HepG2 (cell line): Measurements from ENCODE around the gene AKAP9. TPM values are rescaled to one million over a fixed set of nuclear protein-coding genes. Genes with fewer than 3 reads are reported as not detected.

Experiments used
- DR1 ChIP-seq: sonication (generic); formaldehyde crosslinking; IDR thresholded peaks from 2 replicates; pipeline ENCODE4 v1.8.0; 2021; ENCODE audit warnings: mild to moderate bottlenecking, missing genetic modification reagents, inconsistent platforms
- GTF3A ChIP-seq: sonication (generic); formaldehyde crosslinking; conservative IDR thresholded peaks from 2 replicates; pipeline ENCODE4 v1.4.0; 2020; ENCODE audit warnings: mild to moderate bottlenecking, missing genetic modification reagents
- NCOA1 ChIP-seq: sonication (generic); formaldehyde crosslinking; IDR thresholded peaks from 2 replicates; pipeline ENCODE4 v1.9.0; 2021; ENCODE audit warnings: missing genetic modification reagents
- PATZ1 ChIP-seq: sonication (generic); formaldehyde crosslinking; IDR thresholded peaks from 2 replicates; pipeline ENCODE4 v1.4.0; 2020; ENCODE audit warnings: missing genetic modification reagents
- RELA ChIP-seq: sonication (generic); formaldehyde crosslinking; IDR thresholded peaks from 2 replicates; pipeline ENCODE4 v1.4.0; 2020; ENCODE audit warnings: missing genetic modification reagents
- TERF1 ChIP-seq: sonication (generic); formaldehyde crosslinking; IDR thresholded peaks from 2 replicates; pipeline ENCODE4 v1.8.0; 2022; ENCODE audit warnings: mild to moderate bottlenecking, missing genetic modification reagents, moderate library complexity
- ZFY ChIP-seq: sonication (generic); formaldehyde crosslinking; IDR thresholded peaks from 2 replicates; pipeline ENCODE4 v1.4.0; 2020; ENCODE audit warnings: missing genetic modification reagents
- ZNF20 ChIP-seq: sonication (generic); formaldehyde crosslinking; IDR thresholded peaks from 2 replicates; pipeline ENCODE4 v1.4.0; 2020; ENCODE audit warnings: mild to moderate bottlenecking, moderate library complexity, missing genetic modification reagents
- ZNF354B ChIP-seq: sonication (generic); formaldehyde crosslinking; IDR thresholded peaks from 2 replicates; pipeline ENCODE4 v1.8.0; 2022; ENCODE audit warnings: mild to moderate bottlenecking, missing genetic modification reagents
- ZNF615 ChIP-seq: sonication (generic); formaldehyde crosslinking; IDR thresholded peaks from 2 replicates; pipeline ENCODE4 v1.5.0; 2020; ENCODE audit warnings: mild to moderate bottlenecking, missing genetic modification reagents, borderline replicate concordance
- polyA plus RNA-seq, 8 experiments: library from polyadenylated mRNA; depleted of rRNA in 3 of 8; stranded (reverse) in 7 of 8; unstranded in 1 of 8; fragments of >200 nt; fragmentation: Illumina TruSeq in 4 of 8; extraction: Trizol in 4 of 8; gene quantifications; 2 replicates each; pipeline versions ENCODE4 v1.2.1 to v1.2.3, GENCODE V29; 2011 to 2016; ENCODE audit warnings: low read depth in 4 of 8, missing spikeins in 1 of 8, mixed read lengths in 1 of 8; ENCODE audit not compliant: insufficient read depth in 1 of 8
- total RNA-seq, 5 experiments: library from RNA; depleted of rRNA; stranded (reverse); fragments of >200 nt; fragmentation: Illumina TruSeq; extraction: Trizol; gene quantifications; 2 replicates each; pipeline ENCODE4 v1.2.3, GENCODE V29; 2016; ENCODE audit warnings: low read depth in 1 of 5
- TF ChIP-seq, protein P1 (sequence below): sonication (generic); formaldehyde crosslinking; IDR thresholded peaks from 2 replicates; pipeline ENCODE4 v1.5.0; 2020; ENCODE audit warnings: mild to moderate bottlenecking, missing genetic modification reagents, borderline replicate concordance
- TF ChIP-seq, protein P2 (sequence below): sonication (generic); formaldehyde crosslinking; IDR thresholded peaks from 2 replicates; pipeline ENCODE4 v1.4.0; 2020; ENCODE audit warnings: mild to moderate bottlenecking, missing genetic modification reagents
- TF ChIP-seq, protein P3 (sequence below): sonication (generic); formaldehyde crosslinking; IDR thresholded peaks from 2 replicates; pipeline ENCODE4 v1.5.0; 2020; ENCODE audit warnings: mild to moderate bottlenecking, low read depth, missing genetic modification reagents, borderline replicate concordance

AKAP9 gene
- total and polyA plus RNA-seq, 2 of the 13 experiments (the other 11 are each of a cell fraction or from before 2014, with no cell fraction given): 27.6 to 33.1 TPM

GRCh38 chr7:92133737-92134270 lies 193.1 kb downstream of the AKAP9 start (continued):
- TF ChIP-seq, protein P1, sequence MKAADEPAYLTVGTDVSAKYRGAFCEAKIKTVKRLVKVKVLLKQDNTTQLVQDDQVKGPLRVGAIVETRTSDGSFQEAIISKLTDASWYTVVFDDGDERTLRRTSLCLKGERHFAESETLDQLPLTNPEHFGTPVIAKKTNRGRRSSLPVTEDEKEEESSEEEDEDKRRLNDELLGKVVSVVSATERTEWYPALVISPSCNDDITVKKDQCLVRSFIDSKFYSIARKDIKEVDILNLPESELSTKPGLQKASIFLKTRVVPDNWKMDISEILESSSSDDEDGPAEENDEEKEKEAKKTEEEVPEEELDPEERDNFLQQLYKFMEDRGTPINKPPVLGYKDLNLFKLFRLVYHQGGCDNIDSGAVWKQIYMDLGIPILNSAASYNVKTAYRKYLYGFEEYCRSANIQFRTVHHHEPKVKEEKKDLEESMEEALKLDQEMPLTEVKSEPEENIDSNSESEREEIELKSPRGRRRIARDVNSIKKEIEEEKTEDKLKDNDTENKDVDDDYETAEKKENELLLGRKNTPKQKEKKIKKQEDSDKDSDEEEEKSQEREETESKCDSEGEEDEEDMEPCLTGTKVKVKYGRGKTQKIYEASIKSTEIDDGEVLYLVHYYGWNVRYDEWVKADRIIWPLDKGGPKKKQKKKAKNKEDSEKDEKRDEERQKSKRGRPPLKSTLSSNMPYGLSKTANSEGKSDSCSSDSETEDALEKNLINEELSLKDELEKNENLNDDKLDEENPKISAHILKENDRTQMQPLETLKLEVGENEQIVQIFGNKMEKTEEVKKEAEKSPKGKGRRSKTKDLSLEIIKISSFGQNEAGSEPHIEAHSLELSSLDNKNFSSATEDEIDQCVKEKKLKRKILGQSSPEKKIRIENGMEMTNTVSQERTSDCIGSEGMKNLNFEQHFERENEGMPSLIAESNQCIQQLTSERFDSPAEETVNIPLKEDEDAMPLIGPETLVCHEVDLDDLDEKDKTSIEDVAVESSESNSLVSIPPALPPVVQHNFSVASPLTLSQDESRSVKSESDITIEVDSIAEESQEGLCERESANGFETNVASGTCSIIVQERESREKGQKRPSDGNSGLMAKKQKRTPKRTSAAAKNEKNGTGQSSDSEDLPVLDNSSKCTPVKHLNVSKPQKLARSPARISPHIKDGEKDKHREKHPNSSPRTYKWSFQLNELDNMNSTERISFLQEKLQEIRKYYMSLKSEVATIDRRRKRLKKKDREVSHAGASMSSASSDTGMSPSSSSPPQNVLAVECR (CRISPR knock-in tag): no peak; the same call in 1 of the 2 replicates
- TF ChIP-seq, protein P2, sequence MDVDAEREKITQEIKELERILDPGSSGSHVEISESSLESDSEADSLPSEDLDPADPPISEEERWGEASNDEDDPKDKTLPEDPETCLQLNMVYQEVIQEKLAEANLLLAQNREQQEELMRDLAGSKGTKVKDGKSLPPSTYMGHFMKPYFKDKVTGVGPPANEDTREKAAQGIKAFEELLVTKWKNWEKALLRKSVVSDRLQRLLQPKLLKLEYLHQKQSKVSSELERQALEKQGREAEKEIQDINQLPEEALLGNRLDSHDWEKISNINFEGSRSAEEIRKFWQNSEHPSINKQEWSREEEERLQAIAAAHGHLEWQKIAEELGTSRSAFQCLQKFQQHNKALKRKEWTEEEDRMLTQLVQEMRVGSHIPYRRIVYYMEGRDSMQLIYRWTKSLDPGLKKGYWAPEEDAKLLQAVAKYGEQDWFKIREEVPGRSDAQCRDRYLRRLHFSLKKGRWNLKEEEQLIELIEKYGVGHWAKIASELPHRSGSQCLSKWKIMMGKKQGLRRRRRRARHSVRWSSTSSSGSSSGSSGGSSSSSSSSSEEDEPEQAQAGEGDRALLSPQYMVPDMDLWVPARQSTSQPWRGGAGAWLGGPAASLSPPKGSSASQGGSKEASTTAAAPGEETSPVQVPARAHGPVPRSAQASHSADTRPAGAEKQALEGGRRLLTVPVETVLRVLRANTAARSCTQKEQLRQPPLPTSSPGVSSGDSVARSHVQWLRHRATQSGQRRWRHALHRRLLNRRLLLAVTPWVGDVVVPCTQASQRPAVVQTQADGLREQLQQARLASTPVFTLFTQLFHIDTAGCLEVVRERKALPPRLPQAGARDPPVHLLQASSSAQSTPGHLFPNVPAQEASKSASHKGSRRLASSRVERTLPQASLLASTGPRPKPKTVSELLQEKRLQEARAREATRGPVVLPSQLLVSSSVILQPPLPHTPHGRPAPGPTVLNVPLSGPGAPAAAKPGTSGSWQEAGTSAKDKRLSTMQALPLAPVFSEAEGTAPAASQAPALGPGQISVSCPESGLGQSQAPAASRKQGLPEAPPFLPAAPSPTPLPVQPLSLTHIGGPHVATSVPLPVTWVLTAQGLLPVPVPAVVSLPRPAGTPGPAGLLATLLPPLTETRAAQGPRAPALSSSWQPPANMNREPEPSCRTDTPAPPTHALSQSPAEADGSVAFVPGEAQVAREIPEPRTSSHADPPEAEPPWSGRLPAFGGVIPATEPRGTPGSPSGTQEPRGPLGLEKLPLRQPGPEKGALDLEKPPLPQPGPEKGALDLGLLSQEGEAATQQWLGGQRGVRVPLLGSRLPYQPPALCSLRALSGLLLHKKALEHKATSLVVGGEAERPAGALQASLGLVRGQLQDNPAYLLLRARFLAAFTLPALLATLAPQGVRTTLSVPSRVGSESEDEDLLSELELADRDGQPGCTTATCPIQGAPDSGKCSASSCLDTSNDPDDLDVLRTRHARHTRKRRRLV: no peak
- peak; percentile 76 for TF ChIP-seq PATZ1 (CRISPR knock-in tag)
- TF ChIP-seq ZNF615 (CRISPR knock-in tag): no peak
- no peak for TF ChIP-seq GTF3A (CRISPR knock-in tag)
- TF ChIP-seq ZNF20: no peak
- TF ChIP-seq NCOA1 (CRISPR knock-in tag): peak; percentile 80; the same call in 1 of the 2 replicates
- no peak for TF ChIP-seq TERF1 (CRISPR knock-in tag)
- no peak for TF ChIP-seq DR1 (CRISPR knock-in tag)
- TF ChIP-seq, protein P3, sequence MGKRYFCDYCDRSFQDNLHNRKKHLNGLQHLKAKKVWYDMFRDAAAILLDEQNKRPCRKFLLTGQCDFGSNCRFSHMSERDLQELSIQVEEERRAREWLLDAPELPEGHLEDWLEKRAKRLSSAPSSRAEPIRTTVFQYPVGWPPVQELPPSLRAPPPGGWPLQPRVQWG: no peak
- TF ChIP-seq ZNF354B (CRISPR knock-in tag): no peak
- 0 out of 2 replicates have a peak, but pooled peaks have one; percentile 1 for TF ChIP-seq ZFY (CRISPR knock-in tag)
- TF ChIP-seq RELA (CRISPR knock-in tag): 0 out of 2 replicates have a peak, but pooled peaks have one; percentile 31
